HG03469 (cell line): ENCODE data around the gene ABCG1.

Experiments
- ATAC-seq: cut with Tn5 transposase; IDR thresholded peaks from one replicate; pipeline ENCODE4 v1.9.1; 2021; ENCODE audit warnings: mild to moderate bottlenecking, moderate library complexity, moderate number of reproducible peaks; ENCODE audit not compliant: unreplicated experiment

The ABCG1 gene

GRCh38 chr21:42250422-42251403 is 31.8 kb downstream of the ABCG1 start:
- no peak for ATAC-seq

- no peak for ATAC-seq
Observed at GRCh38 chr21:42251654-42252324, 32.8 kb downstream of the ABCG1 start.

- no peak for ATAC-seq
Observed at GRCh38 chr21:42252325-42252654, 33.4 kb downstream of the ABCG1 start.

- ATAC-seq = no peak
Observed at GRCh38 chr21:42252778-42253340, 33.9 kb downstream of the ABCG1 start.

GRCh38 chr21:42253466-42253865 is 34.5 kb downstream of the ABCG1 start:
- no peak for ATAC-seq

- no peak for ATAC-seq
Observed at GRCh38 chr21:42254083-42254482, 35.1 kb downstream of the ABCG1 start.

GRCh38 chr21:42254651-42255601 is 36.0 kb downstream of the ABCG1 start:
- no peak for ATAC-seq

- no peak for ATAC-seq
Observed at GRCh38 chr21:42255825-42256224, 36.9 kb downstream of the ABCG1 start.

GRCh38 chr21:42256316-42256715 is 37.4 kb downstream of the ABCG1 start:
- no peak for ATAC-seq

- no peak for ATAC-seq
Observed at GRCh38 chr21:42257091-42257765, 38.3 kb downstream of the ABCG1 start.

GRCh38 chr21:42258150-42258884 is 39.4 kb downstream of the ABCG1 start:
- ATAC-seq = no peak

- ATAC-seq = no peak
Observed at GRCh38 chr21:42258885-42259407, 40.0 kb downstream of the ABCG1 start.

- no peak for ATAC-seq
Observed at GRCh38 chr21:42260121-42260520, 41.2 kb downstream of the ABCG1 start.

- ATAC-seq = no peak
Observed at GRCh38 chr21:42261829-42262200, 42.9 kb downstream of the ABCG1 start.

- ATAC-seq = no peak
Observed at GRCh38 chr21:42262831-42263231, 43.9 kb downstream of the ABCG1 start.

GRCh38 chr21:42263591-42264131 is 44.7 kb downstream of the ABCG1 start:
- ATAC-seq = no peak

GRCh38 chr21:42264245-42265195 is 45.6 kb downstream of the ABCG1 start:
- ATAC-seq = no peak
